ENCODE measurements around the gene MRPL18. TPM values are rescaled to one million over a fixed set of nuclear protein-coding genes. Genes with fewer than 3 reads are reported as not detected.
"Not testable (repeated sequence)": the region's sequence is repeated elsewhere in the genome, so short reads cannot be mapped to it uniquely, and the experiment has no call there.

The MRPL18 gene
- total RNA-seq, 1 donor from 2014 or later = 45.4 TPM

GRCh38 chr6:159788276-159788675 lies 2.0 kb upstream of the MRPL18 start:
- Mint-ChIP-seq H3K9me3 (ENCODE audit: unreplicated experiment) (peaks cover 13% of the 10 kb centered on the region), H3K4me1 (ENCODE audit: low read depth, unreplicated experiment) (peaks cover 28% of the 10 kb centered on the region), H3K4me3 (ENCODE audit: unreplicated experiment) (peak overlapping the region; percentile 90), H3K36me3 (ENCODE audit: unreplicated experiment) (no peaks in the 10 kb centered on the region), H3K27ac (ENCODE audit: unreplicated experiment) (peak overlapping the region; percentile 55), H3K27me3 (ENCODE audit: unreplicated experiment) (peaks cover 13% of the 10 kb centered on the region)
- DNase-seq = no peak
- TF ChIP-seq, protein P1, sequence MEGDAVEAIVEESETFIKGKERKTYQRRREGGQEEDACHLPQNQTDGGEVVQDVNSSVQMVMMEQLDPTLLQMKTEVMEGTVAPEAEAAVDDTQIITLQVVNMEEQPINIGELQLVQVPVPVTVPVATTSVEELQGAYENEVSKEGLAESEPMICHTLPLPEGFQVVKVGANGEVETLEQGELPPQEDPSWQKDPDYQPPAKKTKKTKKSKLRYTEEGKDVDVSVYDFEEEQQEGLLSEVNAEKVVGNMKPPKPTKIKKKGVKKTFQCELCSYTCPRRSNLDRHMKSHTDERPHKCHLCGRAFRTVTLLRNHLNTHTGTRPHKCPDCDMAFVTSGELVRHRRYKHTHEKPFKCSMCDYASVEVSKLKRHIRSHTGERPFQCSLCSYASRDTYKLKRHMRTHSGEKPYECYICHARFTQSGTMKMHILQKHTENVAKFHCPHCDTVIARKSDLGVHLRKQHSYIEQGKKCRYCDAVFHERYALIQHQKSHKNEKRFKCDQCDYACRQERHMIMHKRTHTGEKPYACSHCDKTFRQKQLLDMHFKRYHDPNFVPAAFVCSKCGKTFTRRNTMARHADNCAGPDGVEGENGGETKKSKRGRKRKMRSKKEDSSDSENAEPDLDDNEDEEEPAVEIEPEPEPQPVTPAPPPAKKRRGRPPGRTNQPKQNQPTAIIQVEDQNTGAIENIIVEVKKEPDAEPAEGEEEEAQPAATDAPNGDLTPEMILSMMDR (IDR thresholded peaks at IDR 0.05; ENCODE audit: partially characterized antibody, unreplicated experiment) = no peak

GRCh38 chr6:159788753-159789376 lies 1.4 kb upstream of the MRPL18 start:
- DNase-seq = peak; percentile 56
- H3K36me3 Mint-ChIP-seq (ENCODE audit: unreplicated experiment) = no peaks in the 10 kb centered on the region
- H3K4me1 Mint-ChIP-seq (ENCODE audit: low read depth, unreplicated experiment) = peaks cover 28% of the 10 kb centered on the region

DNA sequence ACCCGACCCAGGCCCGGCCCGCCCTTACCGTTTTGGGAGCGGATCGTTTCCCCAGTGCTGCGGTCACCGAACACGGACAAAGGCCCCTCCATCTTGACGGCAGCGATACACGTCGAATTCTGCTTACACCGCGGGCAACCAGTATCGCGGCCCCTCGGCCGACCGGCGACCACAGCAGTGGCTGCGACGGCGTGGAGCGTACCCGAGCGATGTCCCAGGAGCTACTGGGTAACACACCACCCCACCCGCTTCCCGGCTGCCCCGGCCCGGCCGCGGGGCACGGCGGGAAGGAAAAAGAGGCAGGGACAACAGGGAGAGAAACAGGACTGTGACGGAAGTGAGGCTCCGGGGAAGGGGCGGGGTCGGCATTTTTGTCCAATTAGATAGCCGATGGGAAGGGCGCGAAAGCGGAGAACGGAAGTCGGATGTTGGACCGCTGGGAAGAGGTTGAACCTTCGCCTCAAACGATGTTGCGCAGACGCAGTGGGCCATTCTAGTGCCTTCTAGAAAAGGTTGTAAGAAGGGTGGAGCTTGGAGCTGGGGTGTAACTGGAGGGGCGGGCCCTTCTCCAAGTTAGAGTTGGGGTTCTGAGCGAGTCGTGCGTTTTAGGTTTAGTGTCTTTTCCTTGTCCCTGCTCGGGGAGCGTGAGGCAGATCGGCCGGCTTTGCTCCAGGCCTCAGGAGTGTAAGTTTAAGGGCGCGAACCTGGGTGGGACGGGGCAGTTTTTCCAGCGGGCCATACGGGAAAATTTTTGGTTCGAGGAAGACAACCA lies 704 bp upstream of the MRPL18 start, which contains the start of gene TCP1:
TSS of gene TCP1 (minus strand) at position 226 of the 772 bp plus-strand sequence. CDS start at position 92, 134 bp downstream.
- Mint-ChIP-seq H3K4me3 (ENCODE audit: unreplicated experiment) (peak within 1 kb of the TSS; percentile 90), H3K4me1 (ENCODE audit: low read depth, unreplicated experiment) (peaks cover 32% of the 10 kb centered on the region), H3K9me3 (ENCODE audit: unreplicated experiment) (peaks cover 16% of the 10 kb centered on the region), H3K36me3 (ENCODE audit: unreplicated experiment) (no peaks in the 10 kb centered on the region), H3K27me3 (ENCODE audit: unreplicated experiment) (peaks cover 12% of the 10 kb centered on the region), H3K27ac (ENCODE audit: unreplicated experiment) (peak within 1 kb of the TSS; percentile 80)
- peak; percentile 99 for DNase-seq
- TF ChIP-seq, protein P1 (IDR thresholded peaks at IDR 0.05; ENCODE audit: partially characterized antibody, unreplicated experiment) = no peak

More at GRCh38 chr6:159788753-159789376, 1.4 kb upstream of the MRPL18 start:
- Mint-ChIP-seq H3K4me3 (ENCODE audit: unreplicated experiment) (peak overlapping the region; percentile 90), H3K27ac (ENCODE audit: unreplicated experiment) (peak overlapping the region; percentile 55), H3K9me3 (ENCODE audit: unreplicated experiment) (peaks cover 13% of the 10 kb centered on the region), H3K27me3 (ENCODE audit: unreplicated experiment) (peaks cover 13% of the 10 kb centered on the region)
- TF ChIP-seq, protein P1 (IDR thresholded peaks at IDR 0.05; ENCODE audit: partially characterized antibody, unreplicated experiment) = no peak

DNA sequence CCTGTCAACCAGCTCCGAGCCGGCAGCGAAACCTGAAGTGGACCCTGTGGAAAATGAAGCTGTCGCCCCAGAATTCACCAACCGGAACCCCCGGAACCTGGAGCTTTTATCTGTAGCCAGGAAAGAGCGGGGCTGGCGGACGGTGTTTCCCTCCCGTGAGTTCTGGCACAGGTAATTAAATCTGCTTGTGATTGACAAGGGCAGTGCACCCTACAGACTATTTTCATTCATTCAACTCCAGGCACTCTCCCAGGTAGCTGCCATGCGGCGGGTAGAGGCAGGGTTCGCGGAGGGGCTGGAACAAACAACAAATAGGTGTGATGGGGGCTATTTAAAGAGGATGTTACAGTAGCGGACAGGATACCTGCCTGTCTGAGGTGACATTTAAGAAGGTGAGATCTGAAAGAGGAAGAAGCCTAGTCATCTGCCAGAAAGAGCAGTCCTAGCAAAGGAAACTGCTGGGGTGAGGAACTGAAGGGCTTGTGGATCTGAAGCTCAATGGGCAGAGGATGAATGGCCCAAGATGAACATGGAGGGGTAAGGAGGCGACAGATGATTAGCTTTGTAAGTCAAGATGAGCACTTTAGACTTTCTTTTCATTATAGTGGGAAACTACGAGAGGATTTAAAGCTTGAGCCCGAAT lies 810 bp downstream of the MRPL18 start:
- Mint-ChIP-seq H3K4me3 (ENCODE audit: unreplicated experiment) (peak overlapping the region; percentile 90), H3K36me3 (ENCODE audit: unreplicated experiment) (no peaks in the 10 kb centered on the region), H3K9me3 (ENCODE audit: unreplicated experiment) (peaks cover 18% of the 10 kb centered on the region), H3K27me3 (ENCODE audit: unreplicated experiment) (peaks cover 11% of the 10 kb centered on the region), H3K27ac (ENCODE audit: unreplicated experiment) (peak overlapping the region; percentile 80), H3K4me1 (ENCODE audit: low read depth, unreplicated experiment) (peaks cover 37% of the 10 kb centered on the region)
- TF ChIP-seq, protein P1 (IDR thresholded peaks at IDR 0.05; ENCODE audit: partially characterized antibody, unreplicated experiment) = no peak
- no peak for DNase-seq

- DNase-seq; H3K27me3 Mint-ChIP-seq (ENCODE audit: unreplicated experiment); H3K36me3 Mint-ChIP-seq (ENCODE audit: unreplicated experiment): not testable (repeated sequence)
- peaks cover 14% of the 10 kb centered on the region for H3K9me3 Mint-ChIP-seq (ENCODE audit: unreplicated experiment)
- H3K4me3 Mint-ChIP-seq (ENCODE audit: unreplicated experiment) = peak overlapping the region; percentile 63
- peaks cover 30% of the 10 kb centered on the region for H3K4me1 Mint-ChIP-seq (ENCODE audit: low read depth, unreplicated experiment)
- H3K27ac Mint-ChIP-seq (ENCODE audit: unreplicated experiment) = peak overlapping the region; percentile 97
Measured at GRCh38 chr6:159794976-159795375, 4.7 kb downstream of the MRPL18 start.
